Neural cell (in vitro differentiated cells): ENCODE data around the gene GPR161. TPM values are rescaled to one million over a fixed set of nuclear protein-coding genes. Genes with fewer than 3 reads are reported as not detected.
"Not testable (repeated sequence)": the region's sequence is repeated elsewhere in the genome, so short reads cannot be mapped to it uniquely, and the experiment has no call there.

ENCODE experiments used
- H2AFZ ChIP-seq: fragments of 200-600, 300-800 bp; sonication (generic), shearing (Covaris generic); 2 replicates; pipeline ENCODE4 v1.6.0; 2014; ENCODE audit warnings: low read depth, mild to moderate bottlenecking, antibody characterized with exemption, low read length, moderate library complexity
- H3F3A ChIP-seq: fragments of 200-600 bp; shearing (Covaris generic); 2 replicates; pipeline ENCODE4 v1.6.1; 2016; ENCODE audit warnings: mild to moderate bottlenecking, moderate library complexity, mixed read lengths, antibody characterized with exemption, low read length; ENCODE audit not compliant: insufficient read depth, poor library complexity, severe bottlenecking
- H3K27ac ChIP-seq: fragments of 200-600, 300-800 bp; sonication (generic), shearing (Covaris generic); 2 replicates; pipeline ENCODE4 v1.5.1; 2014; ENCODE audit warnings: mild to moderate bottlenecking, low read length, moderate library complexity
- H3K27me3 ChIP-seq: fragments of 300-800, 200-600 bp; sonication (generic), shearing (Covaris generic); 2 replicates; pipeline ENCODE4 v1.6.0; 2014; ENCODE audit warnings: mild to moderate bottlenecking, low read depth, low read length, moderate library complexity; ENCODE audit not compliant: insufficient read depth
- H3K36me3 ChIP-seq: fragments of 300-800, 200-600 bp; sonication (generic), shearing (Covaris generic); 2 replicates; pipeline ENCODE4 v1.5.1; 2014; ENCODE audit warnings: mild to moderate bottlenecking, antibody characterized with exemption, low read length, moderate library complexity; ENCODE audit not compliant: insufficient read depth
- H3K4me2 ChIP-seq: fragments of 300-800, 200-600 bp; sonication (generic), shearing (Covaris generic); 2 replicates; pipeline ENCODE4 v1.6.0; 2014; ENCODE audit warnings: mild to moderate bottlenecking, low read length
- H3K4me3 ChIP-seq: fragments of 300-800, 200-600 bp; sonication (generic), shearing (Covaris generic); 2 replicates; pipeline ENCODE4 v1.5.1; 2014; ENCODE audit warnings: mild to moderate bottlenecking, low read length, moderate library complexity
- H3K79me2 ChIP-seq: fragments of 200-600 bp; shearing (Covaris generic); replicated peaks from 2 replicates; pipeline ENCODE4 v1.6.0; 2014; ENCODE audit warnings: mild to moderate bottlenecking, low read length, moderate library complexity; ENCODE audit not compliant: insufficient read depth
- H3K9ac ChIP-seq: fragments of 300-800, 200-600 bp; sonication (generic), shearing (Covaris generic); 2 replicates; pipeline ENCODE4 v1.6.1; 2016; ENCODE audit warnings: mild to moderate bottlenecking, low read length, mixed read lengths
- H3K9me2 ChIP-seq: fragments of 200-600 bp; shearing (Covaris generic); 2 replicates; pipeline ENCODE4 v1.6.1; 2016; ENCODE audit warnings: mild to moderate bottlenecking, low read length, mixed read lengths; ENCODE audit not compliant: insufficient read depth
- H3K9me3 ChIP-seq: fragments of 200-600, 300-800 bp; sonication (generic), shearing (Covaris generic); 2 replicates; pipeline ENCODE4 v1.6.1; 2016; ENCODE audit warnings: mild to moderate bottlenecking, mixed run types, low read length, moderate library complexity, mixed read lengths
- H4K20me1 ChIP-seq: fragments of 200-600 bp; shearing (Covaris generic); 2 replicates; pipeline ENCODE4 v1.6.1; 2016; ENCODE audit warnings: mild to moderate bottlenecking, mixed run types; ENCODE audit not compliant: insufficient read depth
- CTCF ChIP-seq: fragments of 450-650 bp; IDR thresholded peaks from 2 replicates; pipeline ENCODE4 v1.5.1; 2014; ENCODE audit warnings: antibody characterized with exemption, mild to moderate bottlenecking, moderate library complexity; ENCODE audit not compliant: poor library complexity, severe bottlenecking
- EP300 ChIP-seq: fragments of 450-650 bp; conservative IDR thresholded peaks from 2 replicates; pipeline ENCODE4 v1.6.1; 2014; ENCODE audit warnings: antibody characterized with exemption, mild to moderate bottlenecking, moderate library complexity; ENCODE audit not compliant: poor library complexity, severe bottlenecking
- EZH2 ChIP-seq: fragments of 200-600, 300-800 bp; shearing (Covaris generic), sonication (generic); IDR thresholded peaks from 2 replicates; pipeline ENCODE4 v1.6.1; 2014; ENCODE audit warnings: antibody characterized with exemption, low read length, borderline replicate concordance, mild to moderate bottlenecking; ENCODE audit not compliant: insufficient read depth, poor library complexity, severe bottlenecking
- MXI1 ChIP-seq: fragments of 450-650 bp; conservative IDR thresholded peaks from 2 replicates; pipeline ENCODE4 v1.6.1; 2014; ENCODE audit warnings: antibody characterized with exemption, mild to moderate bottlenecking; ENCODE audit not compliant: poor library complexity, severe bottlenecking
- POLR2AphosphoS5 ChIP-seq: IDR thresholded peaks from 2 replicates; pipeline ENCODE4 v1.6.1; 2012
- RAD21 ChIP-seq: fragments of 450-650 bp; conservative IDR thresholded peaks from 2 replicates; pipeline ENCODE4 v1.6.1; 2014; ENCODE audit warnings: antibody characterized with exemption, mild to moderate bottlenecking, moderate library complexity
- REST ChIP-seq: IDR thresholded peaks from 2 replicates; pipeline ENCODE4 v1.6.1; 2012; ENCODE audit warnings: borderline replicate concordance
- SMC3 ChIP-seq: fragments of 450-650 bp; conservative IDR thresholded peaks from 2 replicates; pipeline ENCODE4 v1.6.1; 2014; ENCODE audit warnings: antibody characterized with exemption, mild to moderate bottlenecking, moderate library complexity; ENCODE audit not compliant: poor library complexity
- TAF1 ChIP-seq: IDR thresholded peaks from 2 replicates; pipeline ENCODE4 v1.6.1; 2012; ENCODE audit warnings: low read depth
- polyA plus RNA-seq: library from polyadenylated mRNA; depleted of rRNA; stranded (reverse); fragments of >200 nt; gene quantifications from 2 replicates; pipeline ENCODE4 v1.2.3, GENCODE V29; 2014

GPR161 gene
- polyA plus RNA-seq, 1 donor from 2014 or later, result 39.0 TPM

- no peaks in the 10 kb centered on the region for H3K36me3 ChIP-seq
- H3K9ac ChIP-seq, result no peak overlapping the region
- H3K9me3 ChIP-seq, result no peaks in the 10 kb centered on the region
- H3K4me2 ChIP-seq, result no peak overlapping the region
- no peak overlapping the region for H2AFZ ChIP-seq
- TF ChIP-seq CTCF (no peak), SMC3 (no peak), EP300 (no peak), POLR2AphosphoS5 (no peak), RAD21 (no peak), TAF1 (no peak), MXI1 (no peak), REST (no peak), EZH2 (no peak)
- H4K20me1 ChIP-seq, result no peaks in the 10 kb centered on the region
- no peaks in the 10 kb centered on the region for H3K79me2 ChIP-seq
- no peaks in the 10 kb centered on the region for H3K27me3 ChIP-seq
- H3K27ac ChIP-seq, result no peak overlapping the region
- no peaks in the 10 kb centered on the region for H3F3A ChIP-seq
- no peak overlapping the region for H3K4me3 ChIP-seq
- no peaks in the 10 kb centered on the region for H3K9me2 ChIP-seq
These were observed 19.2 kb upstream of the GPR161 start for GRCh38 chr1:168155910-168156309.

GRCh38 chr1:168154707-168155106 lies 18.0 kb upstream of the GPR161 start:
- not testable (repeated sequence) for H3K9me3 ChIP-seq, H4K20me1 ChIP-seq, H3K4me3 ChIP-seq, H3K36me3 ChIP-seq, H3K27me3 ChIP-seq, H3K9me2 ChIP-seq, H3K9ac ChIP-seq, H3F3A ChIP-seq, H2AFZ ChIP-seq, H3K4me2 ChIP-seq, H3K27ac ChIP-seq, H3K79me2 ChIP-seq

- H3K9ac ChIP-seq, result no peak overlapping the region
- no peak for TF ChIP-seq CTCF
- no peak for TF ChIP-seq TAF1
- no peak for TF ChIP-seq EP300
- no peak for TF ChIP-seq POLR2AphosphoS5
- no peak for TF ChIP-seq REST
- TF ChIP-seq EZH2, result no peak
- no peak for TF ChIP-seq MXI1
- no peak for TF ChIP-seq SMC3
- TF ChIP-seq RAD21, result no peak
- H3K4me3 ChIP-seq, result no peak overlapping the region
- no peaks in the 10 kb centered on the region for H3K9me2 ChIP-seq
- H3K36me3 ChIP-seq, result no peaks in the 10 kb centered on the region
- no peak overlapping the region for H3K27ac ChIP-seq
- no peaks in the 10 kb centered on the region for H3K9me3 ChIP-seq
- H3F3A ChIP-seq, result no peaks in the 10 kb centered on the region
- H3K4me2 ChIP-seq, result no peak overlapping the region
- H4K20me1 ChIP-seq, result no peaks in the 10 kb centered on the region
- H3K27me3 ChIP-seq, result no peaks in the 10 kb centered on the region
- H3K79me2 ChIP-seq, result no peaks in the 10 kb centered on the region
- no peak overlapping the region for H2AFZ ChIP-seq
These were observed 15.2 kb upstream of the GPR161 start for GRCh38 chr1:168151935-168152334.
